GM21825 (cell line): Measurements from ENCODE around the gene CYP2E1.
"Not testable (repeated sequence)": the region's sequence is repeated elsewhere in the genome, so short reads cannot be mapped to it uniquely, and the experiment has no call there.

Experiments used
- ATAC-seq: cut with Tn5 transposase; IDR thresholded peaks from one replicate; pipeline ENCODE4 v1.9.1; 2021; ENCODE audit warnings: mild to moderate bottlenecking, moderate library complexity; ENCODE audit not compliant: unreplicated experiment

The CYP2E1 gene

GRCh38 chr10:133528296-133528844, 1.2 kb downstream of the CYP2E1 start:
- no peak for ATAC-seq

GRCh38 chr10:133528845-133529575, 1.8 kb downstream of the CYP2E1 start:
- no peak for ATAC-seq

GRCh38 chr10:133529576-133529946, 2.4 kb downstream of the CYP2E1 start:
- no peak for ATAC-seq

- ATAC-seq = no peak
Measured at GRCh38 chr10:133530506-133530905, 3.3 kb downstream of the CYP2E1 start.

- ATAC-seq = no peak
Measured at GRCh38 chr10:133532871-133533270, 5.7 kb downstream of the CYP2E1 start.

GRCh38 chr10:133534417-133534816, 7.3 kb downstream of the CYP2E1 start:
- no peak for ATAC-seq

- no peak for ATAC-seq
Measured at GRCh38 chr10:133536198-133536597, 9.0 kb downstream of the CYP2E1 start.

- no peak for ATAC-seq
Measured at GRCh38 chr10:133537546-133538545, 10.7 kb downstream of the CYP2E1 start.

GRCh38 chr10:133541441-133541975, 14.3 kb downstream of the CYP2E1 start:
- ATAC-seq = not testable (repeated sequence)

GRCh38 chr10:133544506-133544905, 17.3 kb downstream of the CYP2E1 start:
- no peak for ATAC-seq

GRCh38 chr10:133554600-133554999, 27.4 kb downstream of the CYP2E1 start:
- ATAC-seq = no peak

- no peak for ATAC-seq
Measured at GRCh38 chr10:133555521-133555920, 28.4 kb downstream of the CYP2E1 start.

- no peak for ATAC-seq
Measured at GRCh38 chr10:133557381-133557780, 30.2 kb downstream of the CYP2E1 start.

- no peak for ATAC-seq
Measured at GRCh38 chr10:133559216-133559615, 32.1 kb downstream of the CYP2E1 start.

GRCh38 chr10:133564816-133565215, 37.7 kb downstream of the CYP2E1 start:
- no peak for ATAC-seq

GRCh38 chr10:133565441-133566294, 38.5 kb downstream of the CYP2E1 start, which contains the start of gene SYCE1:
Gene SYCE1, minus strand, starts transcription at chr10:133565583. Its CDS starts 54 bp downstream, at chr10:133565529.
- ATAC-seq = no peak

GRCh38 chr10:133567119-133567518, 40.0 kb downstream of the CYP2E1 start:
- ATAC-seq = no peak

- ATAC-seq = no peak
Measured at GRCh38 chr10:133567609-133568286, 40.6 kb downstream of the CYP2E1 start.

GRCh38 chr10:133568287-133568614, 41.1 kb downstream of the CYP2E1 start:
- ATAC-seq = no peak
